K562 (cell line): Measurements from ENCODE around the gene LRRC57. TPM values are rescaled to one million over a fixed set of nuclear protein-coding genes. Genes with fewer than 3 reads are reported as not detected.
A peak's percentile ranks its signal among the peaks of the same experiment; 100 is the strongest.

Source experiments
- ARID2 ChIP-seq: fragments of 450-650 bp; IDR thresholded peaks from 2 replicates; pipeline ENCODE4 v1.6.1; 2017; ENCODE audit warnings: antibody characterized with exemption, mild to moderate bottlenecking
- BCOR ChIP-seq: fragments of 450-650 bp; IDR thresholded peaks from 2 replicates; pipeline ENCODE4 v1.6.1; 2016
- ETS2 ChIP-seq: IDR thresholded peaks from 2 replicates; pipeline ENCODE4 v1.6.1; 2016; ENCODE audit warnings: borderline replicate concordance, missing genetic modification characterization, mild to moderate bottlenecking, moderate library complexity, missing compliant biosample characterization; ENCODE audit not compliant: poor library complexity, severe bottlenecking
- GATA2 ChIP-seq: sonication (generic); formaldehyde crosslinking; IDR thresholded peaks from 2 replicates; pipeline ENCODE4 v1.4.0; 2020; ENCODE audit warnings: mild to moderate bottlenecking, missing genetic modification reagents
- HNRNPH1 ChIP-seq: fragments of 200-400 bp; formaldehyde crosslinking; optimal IDR thresholded peaks from 2 replicates; pipeline ENCODE3; 2017; ENCODE audit warnings: low read depth, mild to moderate bottlenecking, low read length, moderate library complexity
- HNRNPL ChIP-seq: fragments of 200-400 bp; formaldehyde crosslinking; IDR thresholded peaks from 2 replicates; pipeline ENCODE4 v1.6.1; 2017; ENCODE audit warnings: low read depth, mild to moderate bottlenecking, low read length
- KDM4B ChIP-seq, 2 experiments: fragments of 450-650 bp in 1 of 2; sonication (generic) in 1 of 2; IDR thresholded peaks; 2 replicates each; pipeline ENCODE4 v1.6.1; 2016 to 2017; ENCODE audit warnings: borderline replicate concordance in 2 of 2, antibody characterized with exemption in 1 of 2, low read depth in 1 of 2, mild to moderate bottlenecking in 1 of 2
- MCM2 ChIP-seq: fragments of 450-650 bp; IDR thresholded peaks from 2 replicates; pipeline ENCODE4 v1.6.1; 2017; ENCODE audit warnings: low read depth, mild to moderate bottlenecking
- MTA3 ChIP-seq: fragments of 450-650 bp; formaldehyde crosslinking; IDR thresholded peaks from 2 replicates; pipeline ENCODE4 v1.6.1; 2017; ENCODE audit warnings: mild to moderate bottlenecking, borderline replicate concordance
- NCOA4 ChIP-seq: fragments of 450-650 bp; IDR thresholded peaks from 2 replicates; pipeline ENCODE4 v1.6.1; 2018; ENCODE audit warnings: mild to moderate bottlenecking; ENCODE audit not compliant: partially characterized antibody
- POLR2A ChIP-seq: fragments of 450-650 bp; conservative IDR thresholded peaks from 2 replicates; pipeline ENCODE4 v1.6.1; 2016
- SLC30A9 ChIP-seq: fragments of 250-450 bp; sonication (Bioruptor Pico); IDR thresholded peaks from 2 replicates; pipeline ENCODE4 v1.8.0; 2022; ENCODE audit warnings: mild to moderate bottlenecking, moderate library complexity
- TEAD2 ChIP-seq: fragments of 450-650 bp; IDR thresholded peaks from 2 replicates; pipeline ENCODE4 v1.6.1; 2016; ENCODE audit warnings: missing genetic modification characterization, control low read depth, missing compliant biosample characterization
- TGIF2 ChIP-seq: sonication (generic); formaldehyde crosslinking; IDR thresholded peaks from 2 replicates; pipeline ENCODE4 v1.8.1; 2022; ENCODE audit warnings: mild to moderate bottlenecking, missing genetic modification reagents, moderate library complexity
- U2AF2 ChIP-seq: fragments of 200-400 bp; formaldehyde crosslinking; optimal IDR thresholded peaks from 2 replicates; pipeline ENCODE3; 2017; ENCODE audit warnings: low read depth, mild to moderate bottlenecking, low read length
- XRCC3 ChIP-seq: fragments of 450-650 bp; IDR thresholded peaks from 2 replicates; pipeline ENCODE4 v1.6.1; 2017; ENCODE audit warnings: mild to moderate bottlenecking, moderate library complexity
- ZNF217 ChIP-seq: sonication (generic); formaldehyde crosslinking; IDR thresholded peaks from 2 replicates; pipeline ENCODE4 v1.8.0; 2022; ENCODE audit warnings: mild to moderate bottlenecking, missing genetic modification reagents
- ZNF311 ChIP-seq: fragments of 250-450 bp; sonication (Bioruptor Pico); IDR thresholded peaks from 2 replicates; pipeline ENCODE4 v1.4.0; 2020; ENCODE audit warnings: mild to moderate bottlenecking, moderate library complexity
- ZNF445 ChIP-seq: fragments of 250-450 bp; sonication (Bioruptor Pico); IDR thresholded peaks from 2 replicates; pipeline ENCODE4 v1.4.0; 2020; ENCODE audit warnings: low read depth, mild to moderate bottlenecking, moderate library complexity
- ZNF583 ChIP-seq: fragments of 250-450 bp; sonication (Bioruptor Pico); IDR thresholded peaks from 2 replicates; pipeline ENCODE4 v1.4.0; 2020
- polyA plus RNA-seq, 8 experiments: library from polyadenylated mRNA; depleted of rRNA in 4 of 8; stranded (reverse) in 5 of 8; unstranded in 3 of 8; fragments of >200 nt; fragmentation: Nextera tagmentation in 2 of 8; fragmentation: Illumina TruSeq in 1 of 8; extraction: Ambion mirVana in 2 of 8; extraction: Trizol in 1 of 8; gene quantifications; 2 replicates each; pipeline versions ENCODE4 v1.2.1 to v1.2.3, GENCODE V29; 2011 to 2014; ENCODE audit warnings: inconsistent platforms in 1 of 8, missing spikeins in 1 of 8
- total RNA-seq, 7 experiments: library from RNA; depleted of rRNA in 6 of 7; stranded (reverse); fragments of >200 nt in 6 of 7; fragmentation: Illumina TruSeq in 2 of 7; extraction: Trizol in 2 of 7; gene quantifications; 2 replicates each; pipeline versions ENCODE4 v1.2.1 to v1.2.3, GENCODE V29; 2011 to 2021; ENCODE audit warnings: low replicate concordance in 1 of 7
- TF ChIP-seq, protein P1 (sequence below): fragments of 250-450 bp; sonication (Bioruptor Pico); IDR thresholded peaks from 2 replicates; pipeline ENCODE4 v1.8.0; 2022; ENCODE audit warnings: moderate library complexity, mild to moderate bottlenecking, inconsistent platforms
- TF ChIP-seq, protein P2 (sequence below): IDR thresholded peaks from 2 replicates; pipeline ENCODE4 v1.6.1; 2011; ENCODE audit not compliant: insufficient read length; ENCODE audit errors: extremely low read depth
- TF ChIP-seq, protein P3 (sequence below): fragments of 150-350 bp; IDR thresholded peaks from 2 replicates; pipeline ENCODE4 v1.6.1; 2014; ENCODE audit warnings: low read depth, mild to moderate bottlenecking, low read length, borderline replicate concordance

Gene LRRC57
- total and polyA plus RNA-seq, 9 of the 15 experiments (the other 6 are each of a cell fraction or from before 2014, with no cell fraction given) = 3.9 to 20.4 (median 14.8) TPM

DNA sequence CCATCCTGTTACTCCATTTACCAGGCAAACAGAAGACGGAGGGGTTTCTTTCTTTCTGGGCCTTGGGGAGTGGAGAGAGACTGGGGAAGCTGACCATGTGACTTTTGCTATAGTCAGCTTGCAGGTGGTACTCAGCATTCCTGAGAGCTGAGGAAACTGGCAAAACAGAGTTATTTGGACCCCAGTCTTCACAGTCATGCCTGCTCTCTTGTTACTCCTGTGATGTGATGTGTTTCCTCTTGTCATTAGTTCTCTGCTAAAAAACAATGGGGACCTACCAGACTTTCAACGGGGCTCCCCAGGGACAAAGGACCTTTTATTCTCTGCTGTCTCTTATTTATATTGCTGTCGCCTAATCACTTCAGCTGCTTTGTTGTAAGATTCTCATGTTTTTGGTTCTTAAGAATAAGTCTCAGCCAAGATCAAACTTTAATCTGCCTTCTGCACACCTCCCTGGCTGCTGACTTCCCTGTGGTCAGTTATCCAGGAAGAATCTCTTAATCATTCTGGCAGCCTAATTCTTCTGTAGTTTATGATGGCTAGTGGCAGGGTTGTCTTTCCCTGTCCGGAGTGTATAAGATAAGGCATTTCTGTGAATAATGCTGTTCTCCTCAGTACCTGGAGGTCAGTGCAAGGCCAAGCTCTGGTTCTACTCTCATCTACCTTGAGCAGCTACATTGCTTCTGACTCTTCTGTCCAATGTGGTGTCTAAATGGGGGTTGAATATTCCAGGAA, 35.6 kb upstream of the LRRC57 start (continued):
- TF ChIP-seq, protein P1, sequence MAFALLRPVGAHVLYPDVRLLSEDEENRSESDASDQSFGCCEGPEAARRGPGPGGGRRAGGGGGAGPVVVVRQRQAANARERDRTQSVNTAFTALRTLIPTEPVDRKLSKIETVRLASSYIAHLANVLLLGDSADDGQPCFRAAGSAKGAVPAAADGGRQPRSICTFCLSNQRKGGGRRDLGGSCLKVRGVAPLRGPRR (CRISPR knock-in tag) = no peak
- TF ChIP-seq TGIF2 (CRISPR knock-in tag) (no peak), TEAD2 (tag) (no peak), ZNF445 (CRISPR knock-in tag) (no peak), ZNF217 (CRISPR knock-in tag) (no peak), HNRNPH1 (no peak), HNRNPL (no peak), MTA3 (no peak), ETS2 (tag) (no peak), BCOR (no peak), ARID2 (no peak), XRCC3 (no peak), U2AF2 (no peak), KDM4B (IDR thresholded peaks at IDR 0.05; ENCODE audit: borderline replicate concordance in 2 of 2, low read depth in 1 of 2) (no peak), POLR2A (no peak), MCM2 (no peak), SLC30A9 (CRISPR knock-in tag) (no peak), GATA2 (CRISPR knock-in tag) (peak; percentile 82; the same call in 1 of the 2 replicates), NCOA4 (no peak), ZNF583 (no peak), ZNF311 (CRISPR knock-in tag) (no peak)
- TF ChIP-seq, protein P2, sequence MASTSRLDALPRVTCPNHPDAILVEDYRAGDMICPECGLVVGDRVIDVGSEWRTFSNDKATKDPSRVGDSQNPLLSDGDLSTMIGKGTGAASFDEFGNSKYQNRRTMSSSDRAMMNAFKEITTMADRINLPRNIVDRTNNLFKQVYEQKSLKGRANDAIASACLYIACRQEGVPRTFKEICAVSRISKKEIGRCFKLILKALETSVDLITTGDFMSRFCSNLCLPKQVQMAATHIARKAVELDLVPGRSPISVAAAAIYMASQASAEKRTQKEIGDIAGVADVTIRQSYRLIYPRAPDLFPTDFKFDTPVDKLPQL = no peak
- TF ChIP-seq, protein P3, sequence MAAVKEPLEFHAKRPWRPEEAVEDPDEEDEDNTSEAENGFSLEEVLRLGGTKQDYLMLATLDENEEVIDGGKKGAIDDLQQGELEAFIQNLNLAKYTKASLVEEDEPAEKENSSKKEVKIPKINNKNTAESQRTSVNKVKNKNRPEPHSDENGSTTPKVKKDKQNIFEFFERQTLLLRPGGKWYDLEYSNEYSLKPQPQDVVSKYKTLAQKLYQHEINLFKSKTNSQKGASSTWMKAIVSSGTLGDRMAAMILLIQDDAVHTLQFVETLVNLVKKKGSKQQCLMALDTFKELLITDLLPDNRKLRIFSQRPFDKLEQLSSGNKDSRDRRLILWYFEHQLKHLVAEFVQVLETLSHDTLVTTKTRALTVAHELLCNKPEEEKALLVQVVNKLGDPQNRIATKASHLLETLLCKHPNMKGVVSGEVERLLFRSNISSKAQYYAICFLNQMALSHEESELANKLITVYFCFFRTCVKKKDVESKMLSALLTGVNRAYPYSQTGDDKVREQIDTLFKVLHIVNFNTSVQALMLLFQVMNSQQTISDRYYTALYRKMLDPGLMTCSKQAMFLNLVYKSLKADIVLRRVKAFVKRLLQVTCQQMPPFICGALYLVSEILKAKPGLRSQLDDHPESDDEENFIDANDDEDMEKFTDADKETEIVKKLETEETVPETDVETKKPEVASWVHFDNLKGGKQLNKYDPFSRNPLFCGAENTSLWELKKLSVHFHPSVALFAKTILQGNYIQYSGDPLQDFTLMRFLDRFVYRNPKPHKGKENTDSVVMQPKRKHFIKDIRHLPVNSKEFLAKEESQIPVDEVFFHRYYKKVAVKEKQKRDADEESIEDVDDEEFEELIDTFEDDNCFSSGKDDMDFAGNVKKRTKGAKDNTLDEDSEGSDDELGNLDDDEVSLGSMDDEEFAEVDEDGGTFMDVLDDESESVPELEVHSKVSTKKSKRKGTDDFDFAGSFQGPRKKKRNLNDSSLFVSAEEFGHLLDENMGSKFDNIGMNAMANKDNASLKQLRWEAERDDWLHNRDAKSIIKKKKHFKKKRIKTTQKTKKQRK = no peak
